NCI-H1930 (cell line): Measurements from ENCODE around the gene PDHB.
"Not testable (repeated sequence)": the region's sequence is repeated elsewhere in the genome, so short reads cannot be mapped to it uniquely, and the experiment has no call there.

ENCODE experiments used
- DNase-seq, 2 experiments: peaks; one replicate each; lab custom pipeline; 2025; lab: John Stamatoyannopoulos, UW

The PDHB gene

GRCh38 chr3:58437276-58437675, 3.6 kb upstream of the PDHB start:
- DNase-seq = not testable (repeated sequence)

- DNase-seq = no peak
These were observed 1.4 kb upstream of the PDHB start for GRCh38 chr3:58434990-58435389.

- DNase-seq = no peak
These were observed 879 bp upstream of the PDHB start for GRCh38 chr3:58434511-58434910.

- DNase-seq = no peak
These were observed 504 bp upstream of the PDHB start for GRCh38 chr3:58434168-58434504.

- no peak for DNase-seq
These were observed 727 bp downstream of the PDHB start for GRCh38 chr3:58432905-58433304.

GRCh38 chr3:58429657-58430056, 4.0 kb downstream of the PDHB start:
- DNase-seq = no peak

- DNase-seq = no peak
These were observed 5.8 kb downstream of the PDHB start for GRCh38 chr3:58427661-58428361.

- DNase-seq = no peak
These were observed 7.8 kb downstream of the PDHB start for GRCh38 chr3:58425782-58426181.

GRCh38 chr3:58424613-58425012, 9.0 kb downstream of the PDHB start:
- DNase-seq = no peak

GRCh38 chr3:58422756-58423325, 10.8 kb downstream of the PDHB start:
- DNase-seq = no peak

GRCh38 chr3:58421004-58421403, 12.6 kb downstream of the PDHB start:
- no peak for DNase-seq

GRCh38 chr3:58419780-58420507, 13.7 kb downstream of the PDHB start:
- no peak for DNase-seq

- DNase-seq = no peak
These were observed 15.4 kb downstream of the PDHB start for GRCh38 chr3:58418227-58418626.

- no peak for DNase-seq
These were observed 16.6 kb downstream of the PDHB start for GRCh38 chr3:58417075-58417474.

- no peak for DNase-seq
These were observed 17.4 kb downstream of the PDHB start for GRCh38 chr3:58416191-58416590.

- no peak for DNase-seq
These were observed 19.0 kb downstream of the PDHB start for GRCh38 chr3:58414538-58415197.

- DNase-seq = no peak
These were observed 21.5 kb downstream of the PDHB start for GRCh38 chr3:58411851-58412830.

GRCh38 chr3:58411036-58411435, 22.6 kb downstream of the PDHB start:
- no peak for DNase-seq

- DNase-seq = no peak
These were observed 24.0 kb downstream of the PDHB start for GRCh38 chr3:58409663-58410062.

- DNase-seq = no peak
These were observed 24.7 kb downstream of the PDHB start for GRCh38 chr3:58408906-58409305.

- DNase-seq = no peak
These were observed 29.2 kb downstream of the PDHB start for GRCh38 chr3:58404396-58404795.
